Liver (tissue), 3 donors: ENCODE measurements around the gene TKTL1.

Source experiments
- JUND ChIP-seq, 2 donors: IDR thresholded peaks; 2 replicates each; pipeline ENCODE4 v1.6.1; 2016; ENCODE audit warnings: antibody characterized with exemption in 2 of 2
- YY1 ChIP-seq: IDR thresholded peaks from 2 replicates; pipeline ENCODE4 v1.6.1; 2016; ENCODE audit warnings: antibody characterized with exemption, mild to moderate bottlenecking
- TF ChIP-seq, protein P1 (sequence below): fragments of 150-350 bp; IDR thresholded peaks from 2 replicates; pipeline ENCODE4 v1.5.1; 2017; ENCODE audit warnings: improper control_type of control experiment, low read depth, low read length; ENCODE audit not compliant: missing input control
- TF ChIP-seq, protein P2 (sequence below): IDR thresholded peaks from 2 replicates; pipeline ENCODE4 v1.6.1; 2016; ENCODE audit warnings: antibody characterized with exemption, mild to moderate bottlenecking
- donor health status: healthy.
- donor health status: healthy.

GRCh38 chrX:154365997-154366665 lies 70.5 kb downstream of the TKTL1 start:
- TF ChIP-seq, protein P1, sequence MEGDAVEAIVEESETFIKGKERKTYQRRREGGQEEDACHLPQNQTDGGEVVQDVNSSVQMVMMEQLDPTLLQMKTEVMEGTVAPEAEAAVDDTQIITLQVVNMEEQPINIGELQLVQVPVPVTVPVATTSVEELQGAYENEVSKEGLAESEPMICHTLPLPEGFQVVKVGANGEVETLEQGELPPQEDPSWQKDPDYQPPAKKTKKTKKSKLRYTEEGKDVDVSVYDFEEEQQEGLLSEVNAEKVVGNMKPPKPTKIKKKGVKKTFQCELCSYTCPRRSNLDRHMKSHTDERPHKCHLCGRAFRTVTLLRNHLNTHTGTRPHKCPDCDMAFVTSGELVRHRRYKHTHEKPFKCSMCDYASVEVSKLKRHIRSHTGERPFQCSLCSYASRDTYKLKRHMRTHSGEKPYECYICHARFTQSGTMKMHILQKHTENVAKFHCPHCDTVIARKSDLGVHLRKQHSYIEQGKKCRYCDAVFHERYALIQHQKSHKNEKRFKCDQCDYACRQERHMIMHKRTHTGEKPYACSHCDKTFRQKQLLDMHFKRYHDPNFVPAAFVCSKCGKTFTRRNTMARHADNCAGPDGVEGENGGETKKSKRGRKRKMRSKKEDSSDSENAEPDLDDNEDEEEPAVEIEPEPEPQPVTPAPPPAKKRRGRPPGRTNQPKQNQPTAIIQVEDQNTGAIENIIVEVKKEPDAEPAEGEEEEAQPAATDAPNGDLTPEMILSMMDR, result no peak
- TF ChIP-seq YY1 (no peak), JUND (IDR thresholded peaks at IDR 0.05) (no peak)
- TF ChIP-seq, protein P2, sequence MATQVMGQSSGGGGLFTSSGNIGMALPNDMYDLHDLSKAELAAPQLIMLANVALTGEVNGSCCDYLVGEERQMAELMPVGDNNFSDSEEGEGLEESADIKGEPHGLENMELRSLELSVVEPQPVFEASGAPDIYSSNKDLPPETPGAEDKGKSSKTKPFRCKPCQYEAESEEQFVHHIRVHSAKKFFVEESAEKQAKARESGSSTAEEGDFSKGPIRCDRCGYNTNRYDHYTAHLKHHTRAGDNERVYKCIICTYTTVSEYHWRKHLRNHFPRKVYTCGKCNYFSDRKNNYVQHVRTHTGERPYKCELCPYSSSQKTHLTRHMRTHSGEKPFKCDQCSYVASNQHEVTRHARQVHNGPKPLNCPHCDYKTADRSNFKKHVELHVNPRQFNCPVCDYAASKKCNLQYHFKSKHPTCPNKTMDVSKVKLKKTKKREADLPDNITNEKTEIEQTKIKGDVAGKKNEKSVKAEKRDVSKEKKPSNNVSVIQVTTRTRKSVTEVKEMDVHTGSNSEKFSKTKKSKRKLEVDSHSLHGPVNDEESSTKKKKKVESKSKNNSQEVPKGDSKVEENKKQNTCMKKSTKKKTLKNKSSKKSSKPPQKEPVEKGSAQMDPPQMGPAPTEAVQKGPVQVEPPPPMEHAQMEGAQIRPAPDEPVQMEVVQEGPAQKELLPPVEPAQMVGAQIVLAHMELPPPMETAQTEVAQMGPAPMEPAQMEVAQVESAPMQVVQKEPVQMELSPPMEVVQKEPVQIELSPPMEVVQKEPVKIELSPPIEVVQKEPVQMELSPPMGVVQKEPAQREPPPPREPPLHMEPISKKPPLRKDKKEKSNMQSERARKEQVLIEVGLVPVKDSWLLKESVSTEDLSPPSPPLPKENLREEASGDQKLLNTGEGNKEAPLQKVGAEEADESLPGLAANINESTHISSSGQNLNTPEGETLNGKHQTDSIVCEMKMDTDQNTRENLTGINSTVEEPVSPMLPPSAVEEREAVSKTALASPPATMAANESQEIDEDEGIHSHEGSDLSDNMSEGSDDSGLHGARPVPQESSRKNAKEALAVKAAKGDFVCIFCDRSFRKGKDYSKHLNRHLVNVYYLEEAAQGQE, result no peak
